Measurements from ENCODE around the gene FIGNL2. TPM values are rescaled to one million over a fixed set of nuclear protein-coding genes. Genes with fewer than 3 reads are reported as not detected.

Gene FIGNL2
- total RNA-seq, 2 experiments from 2014 or later, result 0.40 to 0.43 TPM

- Mint-ChIP-seq H3K36me3 (ENCODE audit: low read depth) (no peaks in the 10 kb centered on the region), H3K27me3 (no peaks in the 10 kb centered on the region), H3K9me3 (no peaks in the 10 kb centered on the region), H3K4me3 (no peak overlapping the region), H3K4me1 (ENCODE audit: low read depth) (peaks cover 10% of the 10 kb centered on the region), H3K27ac (no peak overlapping the region)
- intact Hi-C loops (cut with micrococcal nuclease), result no loop called here
- DNase-seq (no peak), ATAC-seq (no peak)
- POLR2A ChIA-PET, result no interaction called here
- CTCF ChIA-PET, result no interaction called here
- TF ChIP-seq CTCF (IDR thresholded peaks at IDR 0.05), result no peak
Measured at GRCh38 chr12:51788876-51789275, 59.6 kb downstream of the FIGNL2 start.

DNA sequence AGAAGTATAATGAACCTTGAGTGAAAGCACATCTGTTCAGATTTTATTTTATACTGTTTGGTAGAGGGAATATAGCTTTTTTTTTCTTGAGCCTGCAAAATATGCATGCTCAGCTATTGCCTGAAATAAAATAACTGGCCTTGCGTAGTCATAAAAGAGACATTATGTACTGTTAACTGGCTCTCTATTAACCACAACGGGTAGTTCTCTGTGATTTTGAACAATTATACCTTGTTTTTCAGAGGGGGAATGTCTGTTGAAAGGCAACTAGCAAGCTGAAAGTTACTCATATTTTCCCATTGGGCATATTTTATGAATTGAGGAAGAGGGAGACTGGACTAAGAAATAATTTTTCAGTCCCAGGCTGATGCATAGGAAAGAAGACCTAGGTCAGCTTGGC is 62.6 kb downstream of the FIGNL2 start:
- ChIA-PET POLR2A (interaction anchor here (1.3 kb wide), 1 partner anchor 10 kb away, joined by 3 read pairs; no protein-coding TSS in a partner anchor), CTCF (interaction anchor here (0.7 to 1.3 kb wide), 4 partner anchors 28 to 365 kb away, joined by 3 to 5 read pairs (median 3); no protein-coding TSS in a partner anchor)
- ATAC-seq (no peak), DNase-seq (no peak)
- no peak overlapping the region for H3K27ac Mint-ChIP-seq
- H3K36me3 Mint-ChIP-seq (ENCODE audit: low read depth), result no peaks in the 10 kb centered on the region
- H3K4me1 Mint-ChIP-seq (ENCODE audit: low read depth), result peaks cover 15% of the 10 kb centered on the region
- TF ChIP-seq CTCF (IDR thresholded peaks at IDR 0.05), result no peak
- intact Hi-C loops (cut with micrococcal nuclease), result no loop called here
- H3K27me3 Mint-ChIP-seq, result no peaks in the 10 kb centered on the region
- H3K9me3 Mint-ChIP-seq, result no peaks in the 10 kb centered on the region
- no peak overlapping the region for H3K4me3 Mint-ChIP-seq

DNA sequence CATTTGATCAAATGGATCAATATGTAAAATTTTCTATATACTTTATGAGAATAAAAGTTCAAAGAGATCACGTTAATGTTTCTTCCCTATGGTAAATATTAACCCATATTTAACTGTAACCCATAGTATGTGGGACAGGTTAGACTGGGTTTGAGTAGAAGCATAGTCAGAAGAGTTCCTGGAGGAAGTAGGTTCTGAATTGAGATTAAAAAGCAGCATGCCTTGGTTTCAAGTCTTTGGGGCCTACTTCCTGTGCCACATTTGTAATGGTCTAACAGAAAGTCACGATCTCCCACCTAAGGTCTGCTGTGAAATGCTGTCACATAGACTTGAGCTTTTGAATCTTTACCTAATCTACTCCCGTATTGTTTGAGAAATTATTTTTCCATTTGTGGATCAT is 63.8 kb downstream of the FIGNL2 start:
- peaks cover 27% of the 10 kb centered on the region for H3K4me1 Mint-ChIP-seq (ENCODE audit: low read depth)
- intact Hi-C loops (cut with micrococcal nuclease), result no loop called here
- H3K4me3 Mint-ChIP-seq, result no peak overlapping the region
- ATAC-seq (no peak), DNase-seq (no peak)
- CTCF ChIA-PET, result interaction anchor here (1.1 kb wide), 1 partner anchor 91 kb away, joined by 3 read pairs; no protein-coding TSS in a partner anchor
- no peaks in the 10 kb centered on the region for H3K9me3 Mint-ChIP-seq
- H3K27me3 Mint-ChIP-seq, result peaks cover 2% of the 10 kb centered on the region
- no peaks in the 10 kb centered on the region for H3K36me3 Mint-ChIP-seq (ENCODE audit: low read depth)
- POLR2A ChIA-PET, result no interaction called here
- TF ChIP-seq CTCF (IDR thresholded peaks at IDR 0.05), result no peak
- peak overlapping the region; percentile 2 for H3K27ac Mint-ChIP-seq

GRCh38 chr12:51779876-51780275 is 68.6 kb downstream of the FIGNL2 start:
- ATAC-seq (no peak), DNase-seq (no peak)
- ChIA-PET CTCF (interaction anchor here (1.5 kb wide), 1 partner anchor 34 kb away, joined by 4 read pairs; a partner anchor contains a TSS), POLR2A (no interaction called here)
- H3K4me3 Mint-ChIP-seq, result no peak overlapping the region
- H3K27me3 Mint-ChIP-seq, result peaks cover 2% of the 10 kb centered on the region
- no peak for TF ChIP-seq CTCF (IDR thresholded peaks at IDR 0.05)
- H3K36me3 Mint-ChIP-seq (ENCODE audit: low read depth), result no peaks in the 10 kb centered on the region
- H3K27ac Mint-ChIP-seq, result peak overlapping the region; percentile 4
- H3K9me3 Mint-ChIP-seq, result no peaks in the 10 kb centered on the region
- peaks cover 27% of the 10 kb centered on the region for H3K4me1 Mint-ChIP-seq (ENCODE audit: low read depth)
- intact Hi-C loops (cut with micrococcal nuclease), result no loop called here

DNA sequence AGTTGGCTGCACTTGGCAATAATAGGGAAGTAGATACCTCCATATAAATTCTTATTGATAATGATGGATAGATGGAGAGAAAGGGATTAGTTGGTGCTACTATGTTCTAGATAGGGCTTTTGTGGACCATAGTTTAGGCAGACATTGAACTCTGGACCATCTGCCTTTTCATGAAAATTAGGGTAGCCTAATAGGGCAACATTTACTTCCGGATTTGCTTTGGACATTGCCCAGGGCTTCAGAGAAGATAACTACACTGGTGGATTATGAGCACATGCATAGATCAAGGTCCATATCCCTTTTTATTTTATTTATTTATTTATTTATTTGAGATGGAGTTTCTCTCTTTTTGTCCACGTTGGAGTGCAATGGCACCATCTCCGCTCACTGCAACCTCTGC is 70.5 kb downstream of the FIGNL2 start:
- no peak for DNase-seq

More for the DNA sequence above, 70.5 kb downstream of the FIGNL2 start:
- Mint-ChIP-seq H3K27ac (no peak overlapping the region), H3K4me1 (ENCODE audit: low read depth) (peaks cover 21% of the 10 kb centered on the region), H3K4me3 (no peak overlapping the region), H3K27me3 (peaks cover 2% of the 10 kb centered on the region), H3K9me3 (no peaks in the 10 kb centered on the region), H3K36me3 (ENCODE audit: low read depth) (no peaks in the 10 kb centered on the region)
- intact Hi-C loops (cut with micrococcal nuclease), result no loop called here
- ChIA-PET POLR2A (no interaction called here), CTCF (no interaction called here)
- TF ChIP-seq CTCF (IDR thresholded peaks at IDR 0.05), result no peak
- no peak for ATAC-seq
